C4-2B (cell line): ENCODE data around the gene COL4A2.
A peak's percentile ranks its signal among the peaks of the same experiment; 100 is the strongest.

ENCODE experiments used
- H3K27ac ChIP-seq: fragments of 450-650 bp; 2 replicates; pipeline ENCODE4 v1.5.1; 2017
- ZFX ChIP-seq: fragments of 450-650 bp; IDR thresholded peaks from 2 replicates; pipeline ENCODE4 v1.6.1; 2017
- TF ChIP-seq, protein P1 (sequence below): fragments of 450-650 bp; conservative IDR thresholded peaks from 2 replicates; pipeline ENCODE4 v1.5.1; 2017; ENCODE audit warnings: mild to moderate bottlenecking

Gene COL4A2

DNA sequence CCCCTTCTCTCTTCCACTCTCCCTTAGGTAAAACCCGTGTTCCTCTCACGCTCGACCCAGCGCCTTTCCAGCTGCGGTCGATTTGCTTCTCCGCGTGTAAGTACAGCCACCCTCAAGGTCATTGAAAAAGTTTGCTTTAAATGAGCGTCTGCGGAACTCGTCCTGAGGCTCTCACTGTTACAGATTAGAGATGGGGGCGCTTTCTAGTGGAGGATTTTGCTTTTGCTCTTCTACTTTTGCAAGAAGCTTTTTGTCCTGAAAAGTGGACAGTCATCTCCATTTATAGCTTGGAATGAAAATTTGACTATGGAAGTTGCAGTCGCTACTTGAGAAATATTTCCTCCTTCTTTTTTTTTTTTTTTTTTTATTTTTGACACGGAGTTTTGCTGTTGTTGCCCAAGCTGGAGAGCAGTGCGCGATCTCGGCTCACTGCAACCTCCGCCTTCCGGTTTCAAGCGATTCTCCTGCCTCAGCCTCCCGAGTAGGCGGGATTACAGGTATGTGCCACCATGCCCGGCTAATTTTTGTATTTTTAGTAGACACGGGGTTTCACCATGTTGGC, 255.0 kb downstream of the COL4A2 start:
- H3K27ac ChIP-seq: peak overlapping the region; percentile 94
- TF ChIP-seq ZFX: no peak
- TF ChIP-seq, protein P1, sequence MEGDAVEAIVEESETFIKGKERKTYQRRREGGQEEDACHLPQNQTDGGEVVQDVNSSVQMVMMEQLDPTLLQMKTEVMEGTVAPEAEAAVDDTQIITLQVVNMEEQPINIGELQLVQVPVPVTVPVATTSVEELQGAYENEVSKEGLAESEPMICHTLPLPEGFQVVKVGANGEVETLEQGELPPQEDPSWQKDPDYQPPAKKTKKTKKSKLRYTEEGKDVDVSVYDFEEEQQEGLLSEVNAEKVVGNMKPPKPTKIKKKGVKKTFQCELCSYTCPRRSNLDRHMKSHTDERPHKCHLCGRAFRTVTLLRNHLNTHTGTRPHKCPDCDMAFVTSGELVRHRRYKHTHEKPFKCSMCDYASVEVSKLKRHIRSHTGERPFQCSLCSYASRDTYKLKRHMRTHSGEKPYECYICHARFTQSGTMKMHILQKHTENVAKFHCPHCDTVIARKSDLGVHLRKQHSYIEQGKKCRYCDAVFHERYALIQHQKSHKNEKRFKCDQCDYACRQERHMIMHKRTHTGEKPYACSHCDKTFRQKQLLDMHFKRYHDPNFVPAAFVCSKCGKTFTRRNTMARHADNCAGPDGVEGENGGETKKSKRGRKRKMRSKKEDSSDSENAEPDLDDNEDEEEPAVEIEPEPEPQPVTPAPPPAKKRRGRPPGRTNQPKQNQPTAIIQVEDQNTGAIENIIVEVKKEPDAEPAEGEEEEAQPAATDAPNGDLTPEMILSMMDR: no peak
